A549 treated with Hydrocortisone at 1 μM for 4 hours (cell line): ENCODE results near the gene OR2K2. TPM values are rescaled to one million over a fixed set of nuclear protein-coding genes. Genes with fewer than 3 reads are reported as not detected.

Experiments
- total RNA-seq: library from RNA; stranded (reverse); fragments of 200-300 nt; extraction: Qiagen RNA extraction; gene quantifications from 5 replicates; pipeline ENCODE4 v1.2.3, GENCODE V29; 2022

Gene OR2K2
- total RNA-seq: not detected in 5 replicates

GRCh38 chr9:111330124-111330523 lies at the start of gene OR2K2:
Gene OR2K2 (minus strand): TSS chr9:111330224. CDS start chr9:111328433, 1,791 bp downstream.

Other genes starting within 250 kb of the OR2K2 start
- gene ECPAS, start 154.2 kb upstream of the OR2K2 start, total RNA-seq: 35.9 to 51.6 TPM (median 39.3 TPM) in 5 replicates
- gene ZNF483, start 195.0 kb upstream of the OR2K2 start, total RNA-seq: 0.18 to 0.94 TPM (median 0.49 TPM) in 5 replicates